GM18507 (cell line): ENCODE measurements around the gene MRGPRE.

Experiments used
- DNase-seq: peaks from one replicate; pipeline ENCODE4 v3.0.0; 2011; ENCODE audit warnings: low read depth; ENCODE audit not compliant: insufficient read length; ENCODE audit errors: extremely low spot score
- FAIRE-seq: peaks from 2 replicates; lab custom pipeline; 2011; peaks lifted over from hg19 to GRCh38; lab: Jason Lieb, UNC

Gene MRGPRE

DNA sequence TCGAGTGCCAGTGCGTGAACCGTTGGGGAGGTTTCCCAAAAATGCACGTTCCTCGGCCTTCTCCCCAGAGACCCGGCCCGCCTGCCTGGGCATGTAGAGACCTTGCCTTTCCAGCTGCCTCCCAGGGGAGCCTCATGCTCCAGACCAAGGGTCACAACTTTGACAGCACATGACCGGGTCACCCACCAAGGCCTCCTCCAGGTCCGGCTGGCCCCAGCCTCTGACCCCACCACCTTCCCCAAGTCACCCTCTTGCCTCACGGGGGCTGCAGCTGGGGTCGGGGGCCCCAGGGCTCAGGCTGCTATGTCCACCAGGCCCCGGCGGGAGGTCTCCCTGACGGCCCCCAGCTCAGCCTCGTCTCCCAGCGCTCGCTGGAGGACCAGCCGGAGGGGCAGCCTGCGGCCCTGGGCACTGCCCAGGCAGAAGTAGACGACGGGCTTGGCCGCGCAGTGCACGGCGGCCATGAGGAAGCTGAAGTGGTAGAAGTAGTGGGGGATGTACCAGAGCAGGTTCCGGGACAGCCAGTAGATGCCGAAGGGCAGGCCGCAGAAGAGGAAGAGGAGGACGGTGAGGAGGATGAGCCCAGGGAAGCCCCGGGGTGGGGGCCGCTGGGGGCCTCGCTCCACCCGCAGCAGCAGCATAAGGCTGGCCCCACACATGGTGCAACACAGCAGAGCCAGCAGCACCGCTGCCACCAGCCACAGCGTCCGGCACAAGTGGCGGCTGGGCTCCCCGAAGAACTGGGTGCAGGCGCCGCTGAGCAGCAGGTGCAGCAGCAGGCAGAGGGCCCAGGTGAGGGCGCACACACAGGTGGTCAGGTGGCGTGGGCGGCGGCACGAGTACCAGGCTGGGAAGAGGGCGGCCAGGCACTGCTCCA lies 4.4 kb downstream of the MRGPRE start:
- DNase-seq = no peak
- FAIRE-seq = no peak

DNA sequence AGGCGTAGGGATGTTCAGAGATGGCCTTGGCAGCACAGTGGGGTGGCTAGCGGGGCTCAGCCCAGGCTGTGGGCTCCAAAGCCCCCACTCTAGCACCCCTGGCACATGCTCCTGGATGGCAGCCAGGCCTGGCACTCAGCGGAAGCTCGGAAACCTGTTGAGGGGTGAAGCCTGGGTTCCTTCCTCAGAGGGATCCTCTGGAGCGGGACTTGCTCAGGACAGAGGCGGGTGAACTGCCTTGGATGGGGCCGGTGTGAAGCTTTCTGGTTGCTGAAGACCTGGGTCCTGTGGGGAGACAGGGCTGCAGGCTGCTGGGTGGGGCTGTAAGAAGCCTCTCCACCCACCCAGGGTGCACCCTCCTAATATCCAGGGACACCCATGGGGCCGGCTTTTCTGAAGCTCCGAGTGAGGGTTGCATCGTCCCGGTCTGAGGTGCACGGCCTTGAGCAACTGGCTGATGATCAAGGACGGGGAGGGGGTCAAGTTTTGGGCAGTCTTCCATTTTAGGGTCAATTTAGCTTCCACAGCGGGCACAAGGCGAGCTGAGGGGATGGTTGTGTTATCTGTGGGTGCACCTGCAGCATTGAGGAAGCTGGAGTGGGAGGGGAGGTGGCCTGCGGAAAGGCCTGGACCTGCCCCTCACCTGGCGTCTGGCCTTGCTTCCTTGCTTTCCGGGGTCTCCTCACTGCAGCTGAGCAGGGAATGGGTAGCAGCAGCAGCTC lies 5.2 kb downstream of the MRGPRE start:
- FAIRE-seq = no peak

DNA sequence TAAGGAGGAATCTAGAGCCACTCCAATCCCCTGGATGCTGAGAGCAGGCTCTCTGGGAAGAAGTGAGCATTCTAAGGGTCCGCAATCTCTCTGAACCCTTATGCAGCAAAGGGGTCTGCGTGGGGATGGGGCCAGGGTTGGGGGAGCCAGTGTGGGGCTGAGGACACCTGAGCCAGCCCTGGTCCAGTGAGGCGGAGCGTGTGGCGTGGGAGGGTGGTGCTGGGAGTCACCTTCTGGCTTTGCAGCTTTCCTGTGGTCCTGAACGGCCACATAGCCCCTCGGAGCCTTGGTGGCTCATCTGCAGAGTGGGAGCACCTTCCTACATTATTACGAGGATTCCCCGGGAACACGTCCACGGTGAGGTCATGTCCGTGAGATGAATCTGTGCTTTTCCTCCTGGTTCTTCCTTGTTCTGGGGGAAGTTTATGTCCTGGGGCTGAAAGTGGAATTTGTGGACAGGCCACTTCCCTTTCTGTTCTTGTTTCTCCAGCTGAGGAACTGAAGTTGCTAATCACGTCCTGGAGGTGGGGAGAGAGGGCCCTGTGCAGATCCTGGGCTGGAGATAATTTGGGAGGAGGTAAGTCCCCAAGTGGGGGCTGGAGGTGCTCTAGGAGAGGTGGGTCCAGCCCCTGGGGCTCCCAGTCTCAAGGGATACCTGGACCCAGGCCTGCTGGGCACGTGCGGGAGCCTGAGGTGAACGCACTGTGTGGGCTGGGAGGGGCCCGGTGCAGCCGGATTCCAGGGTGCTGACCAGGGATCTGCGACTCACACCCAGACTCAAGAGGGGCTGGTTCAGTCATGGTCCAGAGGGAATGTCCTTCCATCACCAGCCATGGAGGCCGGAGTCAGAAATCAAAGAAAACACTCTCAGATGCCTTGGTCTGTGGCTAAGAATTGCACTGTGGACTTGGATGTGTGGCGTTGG lies 6.1 kb downstream of the MRGPRE start:
- DNase-seq (no peak), FAIRE-seq (no peak)

More for the DNA sequence above, 5.2 kb downstream of the MRGPRE start:
- no peak for DNase-seq

DNA sequence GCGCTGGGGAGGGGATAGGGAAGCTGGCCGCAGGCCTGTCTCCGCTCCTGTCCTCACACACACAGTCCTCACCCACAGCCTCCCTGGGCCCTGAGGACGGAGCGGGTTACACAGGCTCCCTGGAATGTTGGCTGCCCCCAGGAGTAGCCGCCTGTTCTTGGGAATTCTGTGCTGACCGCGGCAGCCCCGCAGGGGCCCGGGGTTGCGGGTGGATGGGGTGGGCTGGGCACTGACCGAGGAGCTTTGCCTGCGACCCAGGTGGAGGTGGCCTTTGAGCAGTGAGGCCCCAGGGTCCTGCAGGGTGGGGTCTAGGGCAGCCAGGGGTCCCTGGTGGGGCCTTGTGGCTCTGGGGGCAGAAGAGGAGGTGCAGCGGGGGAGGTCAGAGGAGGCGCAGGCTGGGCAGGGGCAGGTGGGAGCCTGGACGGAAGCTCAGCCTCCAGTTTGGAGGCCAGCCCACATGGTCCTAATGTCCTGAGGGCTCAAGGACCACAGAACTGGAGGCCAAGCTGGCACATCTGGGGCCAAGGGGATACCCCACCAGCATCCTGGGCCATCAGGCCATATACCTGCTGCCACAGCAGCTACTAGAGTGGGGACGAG lies 7.0 kb downstream of the MRGPRE start:
- FAIRE-seq = no peak
- no peak for DNase-seq

DNA sequence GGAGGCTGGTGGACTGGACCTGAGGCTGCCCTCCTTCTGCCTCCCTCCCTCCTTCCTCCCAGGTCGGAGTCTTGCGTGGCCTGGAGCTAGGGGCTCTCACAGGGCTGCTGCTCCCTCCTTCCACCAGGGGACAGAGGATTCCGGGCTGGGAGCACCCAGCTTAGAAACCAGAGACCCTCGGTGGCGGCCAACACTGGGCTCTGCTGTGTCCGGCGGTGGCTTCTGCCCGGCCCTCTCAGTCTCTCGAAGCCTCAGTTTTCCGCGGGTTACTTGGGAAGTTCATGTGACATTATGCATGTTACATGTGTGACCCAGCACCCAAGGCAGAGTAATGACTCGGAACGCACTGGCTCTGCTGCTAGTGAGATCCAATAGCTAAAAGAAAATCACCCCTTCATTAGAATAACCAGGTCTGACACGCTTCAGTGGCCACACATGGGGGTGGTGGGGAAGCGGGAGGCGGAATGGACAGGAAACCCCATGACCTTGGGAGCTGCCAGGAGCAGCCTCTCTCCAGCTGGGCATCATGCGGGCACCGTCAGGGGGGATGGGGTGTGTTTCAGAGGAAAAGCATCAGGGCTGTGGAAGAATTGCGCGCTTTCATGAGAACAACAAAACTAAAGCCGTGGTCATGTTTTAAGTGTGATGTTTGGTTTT lies 7.7 kb downstream of the MRGPRE start:
- DNase-seq = no peak

DNA sequence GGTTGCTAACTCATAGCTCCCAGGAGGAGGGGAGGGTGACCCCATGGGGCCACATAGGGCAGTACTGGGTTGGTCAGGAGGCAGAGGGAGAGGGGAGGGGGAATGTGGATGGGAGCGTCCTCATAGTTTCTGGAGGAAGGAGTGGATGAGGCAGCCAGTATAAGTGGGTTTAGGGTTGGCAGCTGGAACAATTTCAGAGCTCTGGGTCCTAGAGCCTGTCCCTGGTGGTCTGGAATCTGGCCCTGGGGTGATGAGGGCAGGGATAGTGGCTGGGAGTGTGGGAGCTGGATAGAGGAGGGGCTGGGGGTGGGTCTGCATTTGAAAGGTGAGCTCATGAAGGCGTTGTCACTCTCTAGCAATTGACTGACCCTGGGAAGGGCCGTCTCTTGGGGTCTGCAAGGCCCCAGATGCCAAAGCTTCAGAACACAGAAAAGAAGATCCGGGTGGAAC lies 8.3 kb downstream of the MRGPRE start:
- FAIRE-seq (no peak), DNase-seq (no peak)

More for the DNA sequence above, 7.7 kb downstream of the MRGPRE start:
- FAIRE-seq = no peak

DNA sequence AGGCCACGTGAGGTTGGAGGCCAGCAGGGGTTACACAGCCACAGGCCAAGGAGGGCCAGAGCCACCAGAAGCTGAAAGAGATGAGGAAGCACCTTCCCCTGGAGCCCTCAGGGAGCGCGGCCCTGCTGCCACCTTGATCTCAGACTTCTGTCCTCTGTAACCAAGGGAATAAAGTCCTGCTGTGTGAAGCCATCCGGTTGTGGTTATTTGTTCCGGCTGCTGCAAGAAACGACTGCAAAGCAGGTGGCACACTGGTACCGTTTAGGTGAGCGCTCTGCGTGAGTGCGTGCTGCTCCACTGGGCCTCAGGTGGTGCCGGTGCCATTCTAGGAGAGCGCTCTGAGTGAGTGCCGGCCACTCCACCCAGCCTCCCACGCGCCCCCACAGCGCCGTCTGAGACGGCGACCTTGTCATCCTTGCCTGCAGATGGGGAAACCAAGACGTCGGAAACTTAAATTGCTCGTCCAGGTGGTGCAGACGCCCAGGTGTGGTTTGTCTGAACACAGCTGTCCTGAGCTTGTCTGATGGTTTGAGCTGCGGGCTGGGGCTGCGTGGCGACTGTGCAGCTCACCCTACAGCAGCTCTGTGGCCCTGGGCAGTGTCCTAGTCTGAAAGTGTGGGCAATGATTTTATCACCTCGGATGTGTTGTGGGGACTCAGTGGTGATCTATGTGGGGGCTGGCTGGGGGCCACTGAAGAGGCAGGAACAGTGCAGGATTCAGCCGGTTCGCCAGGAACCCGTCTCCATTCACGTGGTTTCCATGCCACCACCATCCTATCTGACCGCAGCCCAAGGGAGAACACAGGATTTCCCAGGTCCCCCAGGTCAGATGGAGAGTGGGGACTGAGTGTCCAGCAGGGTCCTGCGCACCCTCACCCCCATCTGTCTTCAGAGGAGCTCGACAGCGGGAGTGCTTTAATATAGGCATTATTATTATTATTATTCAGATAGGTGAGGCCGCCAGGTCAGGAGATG lies 9.0 kb downstream of the MRGPRE start:
- no peak for DNase-seq
- no peak for FAIRE-seq

DNA sequence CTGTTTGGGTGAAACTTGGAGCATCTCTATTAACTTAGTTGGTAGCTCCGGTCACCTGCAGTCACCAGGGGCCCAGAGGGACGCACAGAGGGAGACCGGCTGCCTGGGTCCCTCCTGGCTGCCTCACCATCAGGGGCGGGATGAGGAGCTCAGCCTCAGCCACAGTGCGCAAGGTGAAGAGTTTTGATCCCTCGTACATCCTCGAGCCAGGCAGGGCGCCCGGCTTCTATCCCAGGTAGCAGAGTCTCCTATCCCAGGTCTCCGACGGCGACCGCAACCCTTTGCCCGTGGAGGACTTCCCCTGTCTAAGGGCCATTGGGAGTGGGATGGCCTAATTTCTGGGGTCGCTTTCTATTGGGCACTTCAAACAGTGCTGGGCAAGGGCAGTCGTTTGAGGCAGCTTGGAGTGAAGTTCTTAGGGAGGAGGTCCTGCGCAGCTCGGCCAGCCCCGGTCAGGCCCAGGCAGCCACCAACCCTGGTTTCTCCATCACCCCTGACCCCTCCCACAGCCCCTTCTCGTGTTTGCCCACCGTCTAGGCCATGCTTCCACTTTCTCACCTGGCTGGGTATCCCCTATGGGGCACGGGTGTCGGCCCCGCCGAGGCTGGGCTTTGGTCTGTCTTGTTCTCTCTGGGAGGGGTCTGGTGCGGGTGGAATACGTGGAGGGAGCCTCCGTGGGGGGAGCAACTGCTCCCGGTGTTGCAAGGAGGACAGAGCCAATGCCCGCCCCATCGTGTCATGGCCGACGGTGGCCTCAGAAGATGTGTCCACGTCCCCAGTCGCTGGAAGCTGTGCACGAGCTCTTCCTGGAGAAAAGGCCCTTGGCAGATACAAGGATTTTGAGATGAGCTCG lies 10.0 kb downstream of the MRGPRE start:
- no peak for FAIRE-seq
- no peak for DNase-seq

DNA sequence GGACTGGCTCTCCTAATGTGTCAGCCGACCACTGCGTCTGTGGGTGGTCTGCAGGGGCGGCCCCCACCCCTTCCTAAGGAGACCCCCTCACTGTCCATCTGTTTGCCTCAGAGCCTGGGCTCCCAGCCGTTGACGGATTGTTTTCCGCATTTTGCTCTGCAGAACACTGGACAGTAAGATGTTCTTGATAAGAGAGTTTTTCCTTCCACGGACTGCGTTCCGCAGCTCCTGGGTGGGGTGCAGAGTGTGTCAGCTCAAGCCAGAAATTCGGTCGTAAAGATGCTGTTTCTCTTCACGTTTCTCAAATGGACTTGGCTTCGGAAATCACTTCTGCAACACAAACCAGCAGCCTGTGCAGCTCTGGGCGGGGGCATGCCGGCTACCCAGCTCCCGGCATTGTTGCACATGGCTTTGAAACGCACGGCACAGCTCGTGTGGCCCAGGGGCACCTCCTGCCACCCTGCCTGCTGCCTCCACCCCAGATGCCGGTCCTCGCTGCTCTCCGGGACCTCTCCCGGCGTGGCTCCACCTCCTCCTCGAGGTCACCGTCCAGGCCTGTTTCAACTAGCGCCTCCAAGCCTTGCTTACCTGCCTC lies 10.7 kb downstream of the MRGPRE start:
- DNase-seq = no peak
- no peak for FAIRE-seq

DNA sequence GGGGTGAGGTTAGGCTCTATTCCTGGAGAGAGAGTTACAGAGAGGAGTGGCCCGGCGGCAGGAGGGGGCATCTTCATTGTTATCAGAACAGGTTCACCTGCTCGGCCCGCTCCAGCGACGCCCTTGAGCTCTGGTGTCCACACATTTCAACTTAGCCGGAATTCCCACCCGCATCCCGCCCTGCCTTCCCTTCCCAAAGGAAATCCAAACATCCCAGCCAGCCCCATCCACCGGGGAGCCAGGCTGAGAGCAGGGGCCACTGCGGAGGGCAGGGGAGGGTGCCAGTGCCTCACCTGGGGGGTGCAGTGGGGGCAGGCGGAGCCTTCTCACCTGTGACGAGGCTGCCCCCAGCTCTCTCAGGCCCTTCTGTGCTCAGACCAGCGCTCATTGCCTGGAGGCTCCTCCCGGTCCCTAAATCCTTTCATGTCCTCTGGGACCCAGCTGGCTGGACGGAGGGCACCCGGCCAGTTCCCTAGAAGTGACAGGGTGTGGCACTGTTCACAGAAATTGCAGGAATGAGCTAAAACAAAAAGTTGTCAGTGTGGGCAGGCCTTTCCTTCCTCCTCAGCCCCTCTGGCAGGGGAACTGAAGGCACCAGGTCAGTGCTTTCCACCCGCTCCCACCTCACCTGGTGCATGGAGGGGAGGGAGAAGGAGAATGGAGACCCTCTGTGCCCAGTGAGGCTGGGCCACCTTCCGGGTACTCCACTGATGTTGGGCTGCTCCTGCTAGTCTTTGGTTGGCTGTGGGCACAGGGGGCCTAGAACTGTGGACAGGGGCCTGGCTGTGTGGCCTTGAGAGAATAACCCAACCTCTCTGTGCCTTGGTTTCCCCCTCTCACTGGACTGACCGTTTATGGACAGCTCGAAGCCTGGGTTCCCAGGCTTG lies 11.5 kb downstream of the MRGPRE start:
- FAIRE-seq = no peak
- DNase-seq = no peak

DNA sequence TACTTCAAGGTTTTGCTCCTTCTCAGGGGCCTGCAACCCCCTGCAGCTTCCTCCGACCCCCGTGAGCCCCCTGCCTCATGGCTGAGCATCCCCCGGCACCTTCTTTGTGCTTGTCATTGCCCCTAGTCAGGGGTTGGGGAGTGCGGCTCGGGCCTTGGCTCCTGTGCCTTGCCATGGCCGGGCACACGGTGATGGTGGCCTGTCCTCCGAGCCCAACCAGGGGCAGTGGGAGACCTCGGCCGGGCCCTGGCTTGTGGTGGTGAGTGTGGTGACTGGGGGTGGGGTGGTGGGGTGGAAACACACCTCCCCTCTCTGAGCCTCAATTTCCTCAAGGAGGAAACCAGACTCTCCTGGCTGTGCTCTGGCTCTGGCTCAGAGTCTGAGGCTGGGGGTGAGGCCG lies 12.1 kb downstream of the MRGPRE start:
- DNase-seq (no peak), FAIRE-seq (no peak)

DNA sequence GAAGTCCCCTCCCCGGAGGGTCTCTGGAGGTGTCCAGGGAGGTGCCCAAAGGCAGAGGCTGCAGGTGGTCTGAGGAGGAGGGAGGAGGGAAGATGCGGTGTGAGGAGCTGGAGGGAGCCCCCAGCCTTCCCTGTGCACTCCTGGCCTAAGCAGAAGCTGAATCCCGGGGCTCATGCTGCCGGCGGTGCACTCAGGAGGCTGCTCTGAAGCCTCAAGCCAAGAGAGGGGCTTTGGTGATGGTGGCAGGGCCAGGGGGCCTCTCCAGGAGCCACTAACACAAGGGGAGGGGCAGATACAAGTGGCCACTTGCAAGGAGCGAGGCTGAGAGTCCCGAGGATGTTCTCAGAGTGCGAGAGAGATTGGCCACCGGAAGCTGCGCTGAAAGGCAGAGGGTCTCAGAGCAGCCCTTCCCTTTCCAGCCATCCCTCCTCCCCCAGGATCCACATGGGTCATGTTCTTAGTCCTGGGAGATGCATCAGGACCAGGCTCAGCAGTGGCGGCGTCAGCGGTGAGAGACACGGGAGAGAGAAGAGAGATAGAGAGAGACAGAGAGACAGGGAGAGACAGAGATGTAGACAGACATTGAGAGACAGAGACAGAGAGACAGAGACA lies 12.8 kb downstream of the MRGPRE start:
- FAIRE-seq (no peak), DNase-seq (no peak)

DNA sequence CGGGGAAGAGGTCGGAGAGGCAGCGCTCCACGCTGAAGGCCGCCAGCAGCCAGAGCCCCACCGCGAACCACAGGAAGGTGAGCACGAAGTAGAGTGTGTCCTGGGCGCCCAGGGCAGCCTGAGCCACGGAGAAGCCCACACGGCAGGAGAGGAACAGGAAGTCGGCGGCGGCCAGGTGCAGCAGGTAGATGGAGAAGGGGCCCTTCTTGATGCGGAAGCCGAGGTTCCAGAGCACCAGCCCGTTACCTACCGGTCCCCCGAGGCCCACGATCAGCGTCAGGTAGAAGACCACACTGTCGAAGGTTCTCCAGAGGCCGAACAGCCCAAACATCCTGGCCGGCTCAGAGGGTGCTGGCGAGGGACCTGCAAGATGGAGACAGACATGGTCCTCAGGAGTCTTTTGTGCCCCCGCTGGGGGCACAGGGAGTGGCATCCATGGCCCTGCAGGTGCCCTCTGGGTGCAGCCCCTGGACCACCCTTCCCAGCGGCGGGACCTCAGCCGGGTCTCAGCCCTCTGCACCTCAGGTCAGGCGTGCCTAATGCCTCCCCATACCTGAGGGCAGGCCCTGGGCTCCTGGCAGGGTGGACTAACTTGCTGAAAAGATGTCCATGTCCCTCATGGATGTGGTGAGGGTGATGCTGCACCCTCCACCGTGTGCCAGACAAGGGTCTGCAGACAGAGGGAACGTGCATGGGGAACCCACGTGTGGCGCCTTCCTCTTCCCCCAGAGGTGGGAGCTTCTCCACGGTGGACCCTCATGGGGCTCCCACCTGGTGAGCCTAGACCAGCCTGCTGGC lies 13.5 kb downstream of the MRGPRE start, which contains the start of gene MRGPRG:
TSS of gene MRGPRG (minus strand) at position 331 of the 798 bp plus-strand sequence. CDS start at position 331, 0 bp downstream.
- no peak for DNase-seq
- FAIRE-seq = no peak

DNA sequence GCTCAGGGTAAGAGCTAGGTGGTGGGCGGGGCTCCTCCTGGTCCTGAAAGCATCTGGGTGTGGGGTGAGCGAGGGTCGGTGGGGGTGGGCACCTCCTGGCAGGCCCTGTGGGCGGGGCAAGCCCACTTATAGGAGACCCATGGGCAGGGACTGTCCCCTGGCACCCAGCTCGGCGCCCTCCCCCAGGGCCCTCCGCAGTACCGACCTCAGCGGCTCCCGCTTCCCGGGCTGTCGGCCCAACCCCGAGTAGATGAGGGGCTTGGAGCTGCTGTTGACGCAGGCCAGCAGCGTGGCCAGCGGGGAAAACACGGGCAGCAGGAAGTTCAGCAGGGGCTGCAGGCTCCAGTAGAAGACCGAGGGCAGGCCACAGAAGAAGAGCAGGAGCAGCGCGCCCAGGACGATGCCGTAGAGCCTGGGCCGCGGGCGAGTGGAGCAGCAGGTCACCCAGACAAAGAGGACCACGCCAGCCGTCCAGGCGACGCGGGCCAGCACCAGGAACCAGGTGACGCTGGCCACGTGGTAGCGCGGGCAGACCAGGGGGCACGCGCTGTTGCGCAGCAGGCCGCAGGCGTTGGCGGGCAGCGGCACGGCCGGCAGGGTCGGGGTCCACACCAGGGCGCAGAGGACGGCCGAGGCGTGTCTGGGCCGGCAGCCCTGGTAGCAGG lies 14.3 kb downstream of the MRGPRE start:
- no peak for DNase-seq

More for the DNA sequence above, 14.3 kb downstream of the MRGPRE start:
- FAIRE-seq = no peak
